GM10266 (cell line): ENCODE results near the gene SMIM36.
A peak's percentile ranks its signal among the peaks of the same experiment; 100 is the strongest.
"Not testable (repeated sequence)": the region's sequence is repeated elsewhere in the genome, so short reads cannot be mapped to it uniquely, and the experiment has no call there.

Experiments
- DNase-seq: peaks from one replicate; pipeline ENCODE4 v3.0.0; 2012; ENCODE audit errors: extremely low spot score
- CTCF ChIP-seq: IDR thresholded peaks from 2 replicates; pipeline ENCODE4 v1.5.1; 2012; ENCODE audit warnings: mild to moderate bottlenecking, low read depth; ENCODE audit not compliant: control insufficient read depth, insufficient read depth; ENCODE audit errors: missing control alignments

SMIM36 gene

GRCh38 chr17:55484575-55484974 is 26.7 kb downstream of the SMIM36 start:
- TF ChIP-seq CTCF: no peak
- DNase-seq: no peak

- TF ChIP-seq CTCF: no peak
- DNase-seq: no peak
These were observed 28.5 kb downstream of the SMIM36 start for GRCh38 chr17:55482591-55483389.

- no peak for DNase-seq
- TF ChIP-seq CTCF: no peak
These were observed 30.5 kb downstream of the SMIM36 start for GRCh38 chr17:55480631-55481315.

- no peak for TF ChIP-seq CTCF
- no peak for DNase-seq
These were observed 31.3 kb downstream of the SMIM36 start for GRCh38 chr17:55479903-55480302.

DNA sequence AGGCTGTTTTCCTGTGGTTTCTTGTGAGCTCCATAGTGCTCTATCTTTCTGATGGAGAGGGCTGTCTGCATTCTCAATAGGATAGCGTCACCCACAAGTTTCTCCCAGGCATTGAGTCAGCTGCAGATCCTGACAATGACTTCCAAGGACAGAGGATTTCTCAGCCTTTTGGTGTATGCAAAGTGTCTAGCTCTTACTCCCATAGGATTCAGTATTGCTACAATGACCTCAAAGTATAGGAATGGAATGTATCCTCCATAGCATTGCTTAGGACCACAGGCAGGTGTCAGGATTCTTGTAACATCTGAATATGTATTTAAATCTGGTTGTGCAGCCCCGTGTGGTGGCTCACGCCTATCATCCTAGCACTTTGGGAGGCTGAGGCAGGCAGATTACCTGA is 32.3 kb downstream of the SMIM36 start:
- no peak for TF ChIP-seq CTCF
- no peak for DNase-seq

- no peak for DNase-seq
- TF ChIP-seq CTCF: no peak
These were observed 44.6 kb downstream of the SMIM36 start for GRCh38 chr17:55466671-55467070.

DNA sequence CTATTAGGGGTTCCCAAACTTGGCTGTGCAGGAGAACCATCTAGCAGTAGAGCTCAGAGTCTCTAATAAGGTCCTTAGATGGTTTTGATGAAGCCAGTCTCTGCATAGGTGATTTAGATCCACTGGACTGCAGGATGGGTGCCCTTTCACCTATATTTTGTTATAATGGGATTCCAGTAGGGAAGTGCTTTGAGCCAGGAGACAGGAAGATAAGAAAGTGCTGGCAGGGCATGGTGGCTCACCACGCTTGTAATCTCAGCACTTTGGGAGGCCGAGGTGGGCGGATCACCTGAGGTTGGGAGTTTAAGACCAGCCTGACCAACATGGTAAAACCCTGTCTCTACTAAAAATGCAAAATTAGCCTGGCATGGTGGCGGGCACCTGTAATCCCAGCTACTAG is 45.5 kb downstream of the SMIM36 start:
- DNase-seq: not testable (repeated sequence)

- TF ChIP-seq CTCF: no peak
- peak; percentile 36 for DNase-seq
These were observed 47.7 kb downstream of the SMIM36 start for GRCh38 chr17:55463600-55463999.
